Chondrocyte (in vitro differentiated cells): ENCODE measurements around the gene RAD51B. TPM values are rescaled to one million over a fixed set of nuclear protein-coding genes. Genes with fewer than 3 reads are reported as not detected.

Source experiments
- DNase-seq: peaks from one replicate; pipeline ENCODE4 v3.0.0; 2021; ENCODE audit warnings: mixed read lengths, low spot score
- H3K27ac Mint-ChIP-seq: one replicate; pipeline ENCODE4 v1.8.0; 2021; ENCODE audit warnings: mild to moderate bottlenecking, moderate library complexity, mixed read lengths; ENCODE audit not compliant: unreplicated experiment
- H3K27me3 Mint-ChIP-seq: 2 replicates; pipeline ENCODE4 v1.8.0; 2021; ENCODE audit warnings: low read depth, mixed read lengths
- H3K36me3 Mint-ChIP-seq: 2 replicates; pipeline ENCODE4 v1.8.0; 2021; ENCODE audit warnings: low read depth, mixed read lengths
- H3K4me1 Mint-ChIP-seq: 2 replicates; pipeline ENCODE4 v1.8.0; 2021; ENCODE audit warnings: low read depth, mild to moderate bottlenecking, mixed read lengths
- H3K4me3 Mint-ChIP-seq: one replicate; pipeline ENCODE4 v1.8.0; 2021; ENCODE audit warnings: mild to moderate bottlenecking, moderate library complexity, mixed read lengths; ENCODE audit not compliant: unreplicated experiment
- H3K9me3 Mint-ChIP-seq: 2 replicates; pipeline ENCODE4 v1.8.0; 2021; ENCODE audit warnings: low read depth, mixed read lengths
- total RNA-seq: library from RNA; stranded (reverse); gene quantifications from 3 replicates; pipeline ENCODE4 v1.2.1, GENCODE V29; 2021
- TF ChIP-seq, protein P1 (sequence below): fragments of 200-600 bp; sonication (generic); IDR thresholded peaks from 2 replicates; pipeline ENCODE4 v1.5.0; 2021; ENCODE audit warnings: antibody characterized with exemption, mild to moderate bottlenecking, moderate library complexity

Gene RAD51B
- total RNA-seq, 1 donor from 2014 or later: 8.2 TPM

DNA sequence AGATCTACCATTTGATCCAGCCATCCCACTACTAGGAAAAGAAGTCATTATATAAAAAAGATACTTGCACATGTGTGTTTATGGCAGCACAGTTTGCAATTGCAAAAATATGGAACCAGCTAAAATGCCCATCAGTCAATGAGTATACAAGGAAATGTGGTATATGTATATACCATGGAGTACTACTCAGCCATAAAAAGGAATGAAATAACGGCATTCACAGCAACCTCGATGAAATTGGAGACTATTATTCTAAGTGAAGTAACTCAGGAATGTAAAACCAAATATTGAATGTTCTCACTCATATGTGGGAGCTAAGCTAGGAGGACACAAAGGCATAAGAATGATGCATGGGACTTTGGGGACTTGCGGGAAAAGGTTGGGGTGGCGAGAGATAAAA, 402.6 kb downstream of the RAD51B start:
- H3K9me3 Mint-ChIP-seq: peaks cover 14% of the 10 kb centered on the region
- no peak overlapping the region for H3K4me3 Mint-ChIP-seq
- H3K27ac Mint-ChIP-seq: no peak overlapping the region
- no peak for DNase-seq
- TF ChIP-seq, protein P1, sequence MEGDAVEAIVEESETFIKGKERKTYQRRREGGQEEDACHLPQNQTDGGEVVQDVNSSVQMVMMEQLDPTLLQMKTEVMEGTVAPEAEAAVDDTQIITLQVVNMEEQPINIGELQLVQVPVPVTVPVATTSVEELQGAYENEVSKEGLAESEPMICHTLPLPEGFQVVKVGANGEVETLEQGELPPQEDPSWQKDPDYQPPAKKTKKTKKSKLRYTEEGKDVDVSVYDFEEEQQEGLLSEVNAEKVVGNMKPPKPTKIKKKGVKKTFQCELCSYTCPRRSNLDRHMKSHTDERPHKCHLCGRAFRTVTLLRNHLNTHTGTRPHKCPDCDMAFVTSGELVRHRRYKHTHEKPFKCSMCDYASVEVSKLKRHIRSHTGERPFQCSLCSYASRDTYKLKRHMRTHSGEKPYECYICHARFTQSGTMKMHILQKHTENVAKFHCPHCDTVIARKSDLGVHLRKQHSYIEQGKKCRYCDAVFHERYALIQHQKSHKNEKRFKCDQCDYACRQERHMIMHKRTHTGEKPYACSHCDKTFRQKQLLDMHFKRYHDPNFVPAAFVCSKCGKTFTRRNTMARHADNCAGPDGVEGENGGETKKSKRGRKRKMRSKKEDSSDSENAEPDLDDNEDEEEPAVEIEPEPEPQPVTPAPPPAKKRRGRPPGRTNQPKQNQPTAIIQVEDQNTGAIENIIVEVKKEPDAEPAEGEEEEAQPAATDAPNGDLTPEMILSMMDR: no peak
- peaks cover 33% of the 10 kb centered on the region for H3K4me1 Mint-ChIP-seq
- no peaks in the 10 kb centered on the region for H3K27me3 Mint-ChIP-seq
- peaks cover 4% of the 10 kb centered on the region for H3K36me3 Mint-ChIP-seq

DNA sequence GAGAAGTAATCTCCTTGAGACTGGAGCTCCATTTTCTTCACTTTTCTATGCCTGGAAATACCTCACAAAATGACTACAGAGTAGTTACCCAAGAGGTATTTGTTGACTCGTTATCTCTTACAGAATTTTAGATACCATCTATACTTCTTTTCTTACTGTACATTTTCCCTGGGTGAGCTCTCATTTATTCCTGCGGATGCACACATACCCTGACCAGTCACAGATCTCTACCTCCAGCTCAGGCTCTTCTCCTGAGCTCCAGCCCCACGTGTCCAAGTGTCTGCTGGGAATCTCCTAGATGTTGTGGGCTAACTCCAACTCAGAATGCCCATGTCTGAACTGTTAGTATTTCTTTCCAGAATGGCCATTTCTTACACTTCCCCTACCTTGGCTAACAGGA, 403.1 kb downstream of the RAD51B start:
- Mint-ChIP-seq H3K36me3 (peaks cover 4% of the 10 kb centered on the region), H3K4me3 (no peak overlapping the region)

DNA sequence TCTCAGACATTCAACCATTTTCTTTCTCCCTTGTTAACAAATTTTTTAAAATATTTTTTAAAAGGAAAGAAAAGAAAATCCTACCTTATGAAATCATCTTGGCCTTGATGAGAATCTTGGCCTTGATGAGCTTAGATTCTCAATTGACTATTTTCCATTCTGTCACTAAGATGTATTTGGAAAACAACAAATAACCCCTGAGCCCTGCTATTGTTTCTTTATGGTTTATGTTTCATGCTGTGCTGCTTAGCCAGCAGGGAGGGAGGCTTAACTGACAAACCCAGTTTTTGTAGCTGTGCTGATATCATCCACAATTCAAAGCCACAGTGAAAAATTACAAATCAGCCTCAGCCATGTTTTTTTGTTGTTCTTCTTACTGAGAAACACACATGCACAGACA, 404.1 kb downstream of the RAD51B start:
- Mint-ChIP-seq H3K27me3 (no peaks in the 10 kb centered on the region), H3K36me3 (peaks cover 4% of the 10 kb centered on the region), H3K9me3 (peaks cover 14% of the 10 kb centered on the region), H3K4me1 (peaks cover 19% of the 10 kb centered on the region), H3K4me3 (no peak overlapping the region), H3K27ac (no peak overlapping the region)
- no peak for DNase-seq
- TF ChIP-seq, protein P1: no peak

More for the DNA sequence above, 403.1 kb downstream of the RAD51B start:
- Mint-ChIP-seq H3K27ac (no peak overlapping the region), H3K9me3 (peaks cover 14% of the 10 kb centered on the region), H3K27me3 (no peaks in the 10 kb centered on the region), H3K4me1 (peaks cover 28% of the 10 kb centered on the region)
- no peak for DNase-seq
- TF ChIP-seq, protein P1: no peak

DNA sequence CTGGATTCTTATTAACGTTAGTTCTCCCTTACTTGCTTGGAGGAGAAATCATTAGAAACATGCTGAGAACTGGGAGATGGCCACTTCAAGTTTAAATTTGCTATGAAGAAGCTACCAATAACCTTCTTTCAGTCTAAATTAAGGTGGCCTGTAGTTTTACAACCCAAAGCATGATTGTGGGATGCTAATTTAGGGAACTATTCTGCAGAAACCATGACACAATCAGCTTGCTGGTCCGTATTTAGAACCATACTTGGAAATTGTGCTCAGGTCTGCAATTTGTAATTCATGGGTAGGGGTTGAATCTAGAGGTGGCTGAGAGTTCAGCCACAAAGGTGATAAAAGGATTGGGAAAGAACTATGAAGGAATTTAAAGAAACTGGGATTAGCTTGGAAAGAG, 405.7 kb downstream of the RAD51B start:
- no peak for DNase-seq
- Mint-ChIP-seq H3K9me3 (peaks cover 14% of the 10 kb centered on the region), H3K27me3 (no peaks in the 10 kb centered on the region), H3K36me3 (peaks cover 4% of the 10 kb centered on the region), H3K27ac (no peak overlapping the region), H3K4me3 (no peak overlapping the region), H3K4me1 (peaks cover 13% of the 10 kb centered on the region)
- TF ChIP-seq, protein P1: no peak

DNA sequence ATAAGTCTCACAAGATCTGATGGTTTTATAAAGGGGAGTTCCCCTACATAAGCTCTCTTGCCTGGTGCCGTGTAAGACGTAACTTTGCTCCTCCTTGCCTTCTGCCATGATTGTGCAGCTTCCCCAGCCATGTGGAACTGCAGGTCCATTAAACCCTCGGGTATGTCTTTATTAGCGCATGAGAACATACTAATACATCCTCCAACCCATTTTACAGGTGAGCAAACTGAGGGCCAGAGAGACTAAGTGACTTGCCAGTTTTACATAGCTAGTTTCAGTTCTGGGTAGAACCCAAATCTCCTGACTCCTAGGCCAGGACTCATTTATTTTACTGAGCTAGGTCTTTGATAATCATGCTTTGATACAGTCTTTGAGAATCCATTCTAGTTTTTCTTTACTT, 406.9 kb downstream of the RAD51B start:
- Mint-ChIP-seq H3K4me3 (no peak overlapping the region), H3K9me3 (peaks cover 8% of the 10 kb centered on the region), H3K4me1 (peaks cover 3% of the 10 kb centered on the region), H3K36me3 (no peaks in the 10 kb centered on the region), H3K27me3 (no peaks in the 10 kb centered on the region), H3K27ac (no peak overlapping the region)
- no peak for DNase-seq
- TF ChIP-seq, protein P1: no peak
